GM19099 (cell line): Measurements from ENCODE around the gene KRT80.

ENCODE experiments used
- POLR2A ChIP-seq: IDR thresholded peaks from 3 replicates; pipeline ENCODE4 v1.6.1; 2011; ENCODE audit warnings: low read depth; ENCODE audit not compliant: insufficient read length; ENCODE audit errors: extremely low read depth

Gene KRT80

DNA sequence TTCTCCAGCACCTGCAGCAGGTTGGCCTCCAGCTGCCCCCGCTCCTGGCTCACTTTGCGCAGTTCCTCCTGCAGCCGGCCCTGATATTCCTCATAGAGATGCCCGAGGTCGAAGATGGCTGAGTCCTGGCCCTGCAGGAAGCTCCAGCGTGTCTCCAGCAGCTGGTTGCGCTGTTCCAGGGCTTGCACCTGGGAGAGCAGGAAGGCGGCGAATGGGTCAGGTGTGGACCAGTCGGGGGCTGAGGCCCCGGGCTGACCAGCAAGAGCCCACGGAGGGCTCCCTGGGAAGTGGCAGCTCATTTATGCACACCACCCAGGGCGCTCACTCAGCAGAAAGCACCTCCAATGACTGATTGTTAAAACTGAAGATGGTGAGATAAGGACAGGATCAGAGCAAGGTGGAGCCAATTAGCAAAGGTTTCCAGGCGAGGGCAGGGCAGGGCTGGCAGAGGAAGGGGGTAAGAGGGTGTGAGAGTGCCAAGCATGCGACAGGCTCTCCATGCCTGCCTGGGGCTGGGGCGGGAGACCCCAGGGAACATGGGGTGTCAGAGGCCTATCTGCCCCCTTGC lies 6.3 kb downstream of the KRT80 start:
- TF ChIP-seq POLR2A: no peak

DNA sequence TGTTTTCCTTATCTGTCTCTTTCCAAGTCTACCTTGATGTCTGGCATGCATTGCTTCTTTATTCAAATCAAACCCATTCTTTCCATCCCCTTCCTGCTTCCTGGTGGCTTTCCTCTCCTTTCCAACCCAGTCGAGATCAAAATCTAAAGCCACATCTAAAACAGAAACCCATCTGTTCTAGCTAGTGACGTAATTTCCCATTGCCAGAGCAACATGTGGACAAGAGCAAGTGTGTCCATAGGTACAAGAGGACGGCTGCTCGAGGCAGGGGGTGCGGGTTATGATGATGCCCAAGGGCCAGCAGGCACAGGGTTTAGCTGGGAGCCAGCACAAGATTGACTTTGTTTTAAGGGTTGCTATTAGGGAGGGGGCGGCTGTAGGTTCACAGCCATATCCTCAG lies 7.0 kb downstream of the KRT80 start:
- TF ChIP-seq POLR2A: no peak

DNA sequence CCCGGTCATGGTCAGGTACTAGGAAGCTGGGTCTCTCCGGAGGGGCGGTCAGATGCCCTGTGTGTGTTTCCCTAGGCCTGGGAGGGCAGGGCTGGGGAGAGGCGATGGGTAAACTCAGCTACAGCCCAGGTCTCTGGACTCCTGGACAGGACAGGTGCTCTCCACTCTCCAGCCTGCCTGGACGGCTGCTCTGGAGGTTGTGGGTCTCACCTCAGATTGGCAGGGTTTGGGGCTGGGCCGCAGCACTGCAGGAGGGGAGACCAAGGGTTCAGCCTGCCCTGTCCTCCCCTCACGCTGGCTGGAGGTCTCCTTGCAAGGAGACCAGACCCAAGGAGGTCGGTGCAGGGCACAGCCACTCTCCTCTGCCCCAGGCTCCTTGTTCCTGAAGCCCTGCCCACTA lies 7.8 kb downstream of the KRT80 start:
- TF ChIP-seq POLR2A: no peak

DNA sequence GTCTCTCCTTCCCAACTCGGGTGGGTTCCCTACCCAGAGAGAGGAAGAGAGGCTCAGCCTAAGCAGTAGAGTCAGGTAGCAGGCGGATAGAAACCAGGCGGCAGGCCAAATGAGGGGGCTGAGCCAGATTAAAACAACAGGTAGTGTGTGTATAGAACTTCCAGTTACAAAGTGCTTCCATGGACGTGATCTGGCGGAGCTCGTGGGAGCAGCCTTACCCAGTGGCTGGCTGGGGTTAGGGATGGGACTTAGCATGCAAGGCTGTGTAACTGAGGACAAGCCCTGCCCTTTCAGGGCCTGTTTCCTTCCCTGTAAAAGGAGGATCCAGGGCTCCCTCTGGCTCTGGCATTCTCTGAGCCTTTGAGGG lies 8.3 kb downstream of the KRT80 start:
- no peak for TF ChIP-seq POLR2A

DNA sequence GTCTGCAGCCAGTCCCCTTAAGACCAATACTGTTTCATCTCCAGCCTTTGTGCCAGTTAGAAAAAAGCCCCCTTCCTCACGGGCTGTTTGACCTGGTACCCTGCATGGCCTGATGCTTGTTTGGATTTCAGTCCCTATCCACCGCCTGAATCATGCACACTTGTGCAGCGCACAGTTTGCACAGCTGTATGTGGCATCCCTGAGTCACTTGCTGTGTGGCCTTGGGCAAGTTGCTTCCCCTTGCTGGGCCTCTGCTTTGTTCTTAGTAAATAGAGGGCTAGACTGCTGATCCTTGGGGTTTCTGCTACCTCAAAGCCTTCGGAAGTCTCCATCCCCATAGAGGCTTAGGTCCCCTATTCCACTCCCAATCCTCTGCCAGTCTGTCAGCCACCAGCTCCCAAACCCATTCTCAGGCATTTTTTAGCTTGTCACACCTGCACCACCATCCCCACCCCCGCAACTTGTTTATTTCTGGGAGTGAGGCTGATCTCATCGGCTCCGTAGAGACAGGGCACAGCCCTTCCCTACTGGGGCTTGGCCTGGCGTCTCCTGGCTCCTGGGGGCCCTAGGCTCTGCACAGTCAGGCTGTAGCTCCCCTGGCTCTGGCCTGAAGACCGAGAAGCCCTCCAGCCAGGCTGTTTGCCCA lies 8.8 kb downstream of the KRT80 start:
- no peak for TF ChIP-seq POLR2A

DNA sequence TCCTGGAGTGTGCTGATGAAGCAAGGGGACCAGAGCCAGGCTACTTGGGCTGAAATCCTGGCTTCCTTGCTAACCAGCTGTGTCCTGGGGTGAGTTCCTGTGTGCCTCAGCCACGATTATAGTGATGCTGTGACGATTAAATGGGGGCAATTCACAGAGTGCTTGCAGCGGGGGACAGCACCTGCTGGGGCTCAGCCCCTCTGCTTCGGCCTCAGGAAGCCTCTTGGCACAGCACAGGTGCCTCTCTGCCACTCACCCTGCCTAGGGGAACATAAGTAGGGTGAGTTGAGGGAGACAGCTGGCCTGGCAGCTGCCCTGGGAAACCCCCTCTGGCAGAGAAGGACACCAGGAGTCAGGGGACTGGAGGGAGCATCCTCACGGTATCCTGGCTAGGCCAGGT lies 9.4 kb downstream of the KRT80 start:
- no peak for TF ChIP-seq POLR2A

DNA sequence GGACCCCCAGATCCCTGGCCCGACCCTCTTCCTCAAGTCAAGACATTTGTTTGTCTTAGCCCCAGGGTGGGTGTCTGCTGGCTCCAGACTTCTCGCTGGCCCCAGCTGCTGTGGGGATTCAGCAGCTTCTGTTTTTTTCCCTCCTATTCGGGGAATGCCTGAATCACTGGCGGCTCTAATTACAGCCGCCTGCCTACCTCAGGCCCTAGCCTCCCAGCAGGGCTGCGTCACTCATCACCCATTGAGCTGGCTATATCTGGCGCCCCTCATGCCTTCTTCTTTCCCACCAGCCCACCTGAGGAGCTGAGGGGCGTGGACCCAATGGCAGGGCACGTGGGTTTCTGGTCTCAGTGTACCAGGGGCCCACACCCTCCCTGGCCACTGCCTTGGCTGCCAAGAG lies 10.1 kb downstream of the KRT80 start:
- TF ChIP-seq POLR2A: no peak

DNA sequence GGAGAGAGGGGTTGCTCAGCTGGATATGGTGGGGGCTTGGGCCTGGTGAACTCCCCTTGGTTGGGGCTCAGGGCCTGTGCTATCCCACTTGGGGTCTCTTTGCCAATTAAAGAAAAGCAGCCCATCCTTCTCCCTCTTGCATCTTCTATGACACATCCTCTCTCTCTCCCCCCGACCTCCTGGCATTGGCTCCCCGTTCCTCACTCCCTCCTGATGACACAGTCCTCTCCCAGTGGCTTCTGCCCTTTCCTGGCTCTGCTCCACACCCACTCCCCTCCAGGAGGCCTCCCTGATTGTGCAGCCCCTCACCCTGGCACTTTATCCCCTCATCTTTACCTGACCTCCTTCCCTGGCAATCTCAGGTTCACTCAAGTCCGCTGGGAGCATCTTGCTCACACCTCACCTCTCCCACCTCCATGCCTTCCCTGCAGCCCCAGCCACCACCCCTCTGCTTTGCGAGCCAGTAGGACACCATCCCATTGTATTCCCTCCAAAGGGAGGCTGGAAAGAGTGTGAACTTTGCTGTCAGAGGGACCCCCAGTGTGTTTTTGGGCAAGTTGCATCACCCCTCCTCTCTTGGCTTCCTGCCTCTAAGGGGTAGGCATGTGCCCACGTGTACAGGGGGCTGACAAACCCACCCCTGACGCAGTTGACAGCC lies 10.7 kb downstream of the KRT80 start:
- TF ChIP-seq POLR2A: no peak

DNA sequence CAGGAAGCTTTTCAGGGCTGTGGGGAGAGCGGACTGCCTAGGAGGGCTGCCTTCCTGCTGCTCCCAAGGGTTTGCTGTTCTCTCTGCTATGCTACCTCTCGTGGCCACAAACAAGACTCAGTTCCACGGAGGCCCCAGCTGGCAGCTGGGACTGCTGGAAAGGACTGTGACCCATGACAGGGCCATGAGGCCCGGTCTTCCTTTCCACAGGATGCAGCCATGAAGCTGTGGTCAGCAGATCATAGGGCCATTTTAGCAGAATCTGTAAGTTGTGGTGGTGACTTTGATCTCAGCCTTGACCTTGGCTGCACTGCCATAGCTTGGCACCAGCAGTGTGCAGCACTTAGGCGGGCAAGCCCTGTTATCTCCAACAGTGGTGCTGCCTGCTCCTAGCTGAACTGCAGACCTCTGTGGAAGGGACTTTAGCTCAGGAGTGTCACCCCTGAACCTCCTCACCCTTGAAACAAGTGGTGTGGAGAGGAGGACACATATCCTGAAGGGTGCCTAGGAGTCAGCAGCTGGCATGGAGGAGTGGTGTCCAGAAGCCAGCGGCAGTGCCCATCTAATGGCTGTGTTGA lies 12.3 kb downstream of the KRT80 start:
- TF ChIP-seq POLR2A: no peak

DNA sequence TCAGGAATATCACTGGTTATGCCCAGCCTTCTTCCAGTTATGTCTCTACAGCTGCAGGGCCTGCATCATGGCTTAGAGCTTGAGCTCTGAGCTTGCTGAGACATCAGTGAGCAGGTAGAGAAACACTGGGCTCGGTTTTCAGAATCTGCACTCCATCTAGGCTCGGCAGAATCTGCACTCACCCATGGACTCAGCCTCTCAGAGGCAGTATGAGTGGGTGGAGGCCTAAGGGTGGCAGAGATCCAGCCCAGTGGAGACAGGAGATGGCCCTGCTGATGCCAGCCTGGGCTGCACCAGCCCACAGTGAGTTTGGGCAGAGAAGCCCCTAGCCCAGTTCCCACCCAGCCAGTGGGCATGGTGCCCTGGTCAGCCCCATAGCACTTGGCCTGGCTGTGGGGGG lies 12.8 kb downstream of the KRT80 start:
- no peak for TF ChIP-seq POLR2A

DNA sequence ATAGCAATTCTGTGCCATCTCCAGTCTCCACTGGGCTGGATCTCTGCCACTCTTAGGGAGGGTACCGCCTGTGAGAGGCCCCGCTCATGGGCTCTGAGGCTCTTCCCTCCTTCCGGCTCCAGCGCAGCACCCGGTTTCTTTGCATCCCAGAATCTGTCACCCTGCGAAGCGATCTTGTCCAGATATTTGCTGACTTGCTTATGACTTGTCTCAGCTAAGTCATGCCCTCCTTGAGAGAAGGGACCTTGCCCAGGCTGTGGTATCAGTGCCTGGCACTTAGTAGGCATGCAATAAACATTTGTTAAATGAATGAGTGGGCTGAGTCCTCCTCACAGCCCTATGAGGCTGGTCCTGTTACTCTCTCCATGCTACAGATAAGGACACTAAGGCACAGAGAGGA lies 13.4 kb downstream of the KRT80 start:
- no peak for TF ChIP-seq POLR2A

DNA sequence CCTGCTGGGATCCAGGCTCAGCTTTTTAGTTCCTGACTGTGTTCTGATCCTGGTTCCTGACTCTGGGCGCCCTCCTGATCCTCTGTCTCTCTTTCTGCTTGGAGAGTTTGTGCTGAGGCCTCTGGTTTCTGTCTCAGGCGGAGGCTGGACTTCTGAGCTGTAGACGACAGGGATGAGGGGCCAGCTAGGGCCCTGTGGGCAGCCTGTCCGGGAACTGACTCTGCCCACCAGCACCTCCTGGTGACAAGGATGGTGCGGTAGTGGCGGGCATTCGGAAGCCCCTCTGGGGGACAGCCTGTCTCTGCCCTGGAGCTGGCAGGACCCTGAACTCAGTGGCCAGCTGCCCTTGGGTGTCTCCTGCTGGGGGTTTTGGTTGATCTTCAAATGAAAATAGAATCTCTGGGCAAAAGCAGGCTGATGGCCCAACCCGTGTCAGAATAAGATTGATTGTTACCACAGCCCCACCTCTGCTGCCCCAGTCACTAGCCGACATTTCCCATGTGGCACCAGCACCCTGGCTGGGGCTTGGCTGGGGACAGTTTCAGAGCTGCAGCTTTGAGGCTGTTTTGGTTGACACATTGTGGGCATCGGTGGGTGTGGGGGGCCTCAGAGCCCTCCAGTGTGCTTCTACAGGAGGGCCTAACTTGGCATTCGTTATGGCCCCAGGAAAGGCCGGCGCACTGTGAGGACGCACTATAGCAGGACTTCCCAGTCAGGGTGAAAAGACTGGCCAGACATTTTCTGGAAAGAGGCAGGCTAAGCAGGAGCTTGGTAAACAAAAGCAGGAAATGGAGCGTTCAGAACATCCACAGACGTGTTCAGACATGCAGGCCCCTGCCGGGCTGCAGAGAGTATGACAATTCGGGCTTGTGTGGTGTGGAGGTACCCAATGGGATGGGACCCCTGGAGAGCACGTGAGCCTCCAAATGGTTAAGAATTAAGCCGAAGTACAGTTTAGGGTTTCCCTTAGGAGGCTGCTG lies 16.2 kb downstream of the KRT80 start:
- TF ChIP-seq POLR2A: no peak

DNA sequence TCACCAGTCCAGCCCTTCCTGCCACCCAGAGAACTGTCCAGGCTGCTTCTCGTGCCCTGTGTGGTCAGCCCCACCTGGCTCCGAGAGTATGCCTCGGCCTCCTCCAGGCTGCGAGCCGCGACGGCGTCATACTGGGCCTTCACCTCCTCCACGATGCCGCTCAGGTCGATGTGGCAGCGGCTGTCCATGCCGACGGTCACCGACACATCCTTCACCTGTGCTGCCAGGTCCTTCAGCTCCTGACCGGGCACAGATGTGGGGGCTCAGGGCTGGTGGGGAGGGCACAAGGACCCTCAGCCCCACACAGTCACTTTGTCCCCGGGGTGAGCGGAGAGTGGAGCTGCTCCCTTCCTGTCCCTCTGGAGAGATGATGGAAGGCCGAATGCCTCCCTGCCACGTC lies 18.3 kb downstream of the KRT80 start:
- no peak for TF ChIP-seq POLR2A

DNA sequence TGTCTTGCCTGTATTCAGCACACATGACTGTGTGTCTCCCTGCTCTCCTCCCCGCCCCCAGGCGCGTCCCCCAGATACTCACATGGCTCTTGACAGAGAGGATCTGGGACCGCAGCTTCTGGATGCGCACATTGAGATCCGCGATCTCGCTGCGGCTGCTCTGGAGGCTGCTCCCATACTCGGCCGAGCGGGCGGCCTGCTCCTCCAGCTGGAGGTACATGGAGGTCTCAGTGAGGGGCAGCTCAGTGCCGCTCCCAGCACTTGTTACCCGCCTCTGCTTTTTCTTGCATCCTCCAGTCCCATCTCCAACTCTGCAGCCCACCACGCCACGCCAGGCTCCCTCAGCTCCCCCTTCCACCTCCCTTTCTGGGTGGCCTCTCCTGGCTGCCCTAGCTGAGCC lies 18.9 kb downstream of the KRT80 start:
- no peak for TF ChIP-seq POLR2A

DNA sequence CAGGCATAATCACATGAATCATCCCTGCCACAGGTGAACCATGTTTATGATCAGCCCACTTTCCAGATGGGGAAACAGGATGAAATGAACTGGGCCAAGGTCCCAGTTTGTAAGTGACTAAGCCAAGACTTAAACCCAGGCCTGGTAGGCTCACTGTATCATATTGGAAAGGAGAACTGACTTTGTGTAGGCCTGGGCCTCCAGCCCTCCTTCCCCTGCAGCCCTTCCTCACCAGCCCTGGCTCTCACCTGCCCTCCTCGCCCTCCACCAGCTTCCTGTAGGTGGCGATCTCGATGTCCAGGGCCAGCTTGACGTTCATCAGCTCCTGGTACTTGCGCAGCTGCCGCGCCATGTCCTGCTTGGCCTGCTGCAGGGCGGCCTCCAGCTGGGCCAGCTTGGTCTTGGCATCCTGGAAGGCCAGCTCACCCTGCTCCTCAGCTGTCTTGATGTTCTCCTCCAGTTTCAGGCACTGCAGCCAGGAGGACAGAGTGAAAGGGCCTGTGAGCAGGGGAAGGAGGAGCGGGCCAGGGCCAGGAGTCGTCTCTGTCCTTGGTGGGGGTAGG lies 19.8 kb downstream of the KRT80 start:
- no peak for TF ChIP-seq POLR2A

DNA sequence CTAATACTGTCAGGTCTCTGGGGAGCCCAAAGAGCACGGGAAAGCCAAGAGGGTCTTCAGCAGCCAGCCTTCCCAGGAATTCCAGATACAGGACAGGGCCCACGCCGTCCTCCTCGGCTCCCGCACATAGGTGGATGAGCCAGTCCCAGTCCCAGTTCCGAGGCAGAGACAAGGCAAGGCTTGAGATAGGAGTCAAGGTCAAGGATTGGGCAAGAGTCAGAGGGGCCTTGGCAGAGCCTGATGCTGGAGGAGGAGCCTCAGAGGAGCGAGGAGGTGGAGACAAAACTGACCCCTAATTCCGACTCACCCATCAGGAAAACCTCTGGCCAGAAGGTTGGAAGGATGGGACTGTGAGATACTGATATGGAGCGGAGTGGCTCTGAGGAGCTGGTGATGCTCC lies 21.0 kb downstream of the KRT80 start:
- no peak for TF ChIP-seq POLR2A

DNA sequence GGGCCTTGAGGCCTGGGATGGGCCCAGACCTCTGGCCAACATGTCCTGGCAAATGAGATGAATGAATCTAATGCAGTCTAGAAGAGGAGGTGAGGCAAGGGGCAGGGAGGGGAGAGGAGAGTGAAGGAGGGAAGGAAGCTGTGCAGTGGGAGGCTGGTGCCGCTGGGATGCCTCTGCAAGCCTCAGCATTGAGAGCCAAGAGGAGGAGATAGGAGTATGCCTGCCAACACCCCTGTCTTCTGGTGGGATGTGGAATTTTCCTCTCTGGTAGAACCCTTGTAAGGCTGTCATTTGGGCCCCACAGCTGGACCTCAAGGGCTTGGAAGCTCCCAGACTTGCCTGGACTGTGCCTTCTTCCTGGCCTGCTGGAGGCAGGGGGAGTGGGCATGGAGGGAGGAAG lies 21.9 kb downstream of the KRT80 start:
- TF ChIP-seq POLR2A: no peak
